ENCODE measurements around the gene SMARCC2. TPM values are rescaled to one million over a fixed set of nuclear protein-coding genes. Genes with fewer than 3 reads are reported as not detected.
A peak's percentile ranks its signal among the peaks of the same experiment; 100 is the strongest.

SMARCC2 gene
- total RNA-seq, 1 donor from 2014 or later, result 136 TPM

DNA sequence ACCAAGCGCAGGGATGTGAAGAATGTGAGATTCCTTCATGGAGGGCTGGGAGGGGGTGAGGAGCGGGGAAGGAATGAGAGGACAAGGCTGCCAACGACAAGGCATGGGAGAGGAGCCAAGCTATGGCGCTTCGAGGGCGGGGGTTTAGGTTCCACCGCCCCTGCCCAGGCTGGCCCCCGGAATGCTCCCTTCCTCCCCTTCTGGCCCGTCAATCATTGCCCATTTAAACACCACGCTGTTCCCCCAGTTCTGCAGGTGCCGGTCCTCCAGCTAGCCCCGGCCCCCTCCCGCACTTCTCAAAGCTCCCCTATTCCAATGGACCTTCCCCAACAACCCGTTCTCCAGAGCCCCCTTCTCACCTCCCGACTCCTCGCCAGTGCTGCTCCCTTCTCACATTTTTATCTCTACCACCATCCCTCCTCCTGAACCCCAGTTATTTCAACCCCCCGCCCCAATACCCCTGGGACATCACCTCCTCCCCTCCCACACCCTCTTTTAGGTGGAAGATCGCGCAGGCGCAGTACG is 32.0 kb upstream of the SMARCC2 start:
- intact Hi-C loops (cut with micrococcal nuclease), result loop anchor here (1.0 to 5.0 kb wide), 8 partner anchors 46 to 1300 kb away; partner anchors contain the start of genes COQ10A, CS, DDIT3 and MYL6
- peaks cover 28% of the 10 kb centered on the region for H3K36me3 Mint-ChIP-seq (ENCODE audit: low read depth)
- no peaks in the 10 kb centered on the region for H3K27me3 Mint-ChIP-seq
- TF ChIP-seq, protein P1, sequence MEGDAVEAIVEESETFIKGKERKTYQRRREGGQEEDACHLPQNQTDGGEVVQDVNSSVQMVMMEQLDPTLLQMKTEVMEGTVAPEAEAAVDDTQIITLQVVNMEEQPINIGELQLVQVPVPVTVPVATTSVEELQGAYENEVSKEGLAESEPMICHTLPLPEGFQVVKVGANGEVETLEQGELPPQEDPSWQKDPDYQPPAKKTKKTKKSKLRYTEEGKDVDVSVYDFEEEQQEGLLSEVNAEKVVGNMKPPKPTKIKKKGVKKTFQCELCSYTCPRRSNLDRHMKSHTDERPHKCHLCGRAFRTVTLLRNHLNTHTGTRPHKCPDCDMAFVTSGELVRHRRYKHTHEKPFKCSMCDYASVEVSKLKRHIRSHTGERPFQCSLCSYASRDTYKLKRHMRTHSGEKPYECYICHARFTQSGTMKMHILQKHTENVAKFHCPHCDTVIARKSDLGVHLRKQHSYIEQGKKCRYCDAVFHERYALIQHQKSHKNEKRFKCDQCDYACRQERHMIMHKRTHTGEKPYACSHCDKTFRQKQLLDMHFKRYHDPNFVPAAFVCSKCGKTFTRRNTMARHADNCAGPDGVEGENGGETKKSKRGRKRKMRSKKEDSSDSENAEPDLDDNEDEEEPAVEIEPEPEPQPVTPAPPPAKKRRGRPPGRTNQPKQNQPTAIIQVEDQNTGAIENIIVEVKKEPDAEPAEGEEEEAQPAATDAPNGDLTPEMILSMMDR (IDR thresholded peaks at IDR 0.05), result no peak
- peaks cover 55% of the 10 kb centered on the region for H3K4me1 Mint-ChIP-seq
- no peaks in the 10 kb centered on the region for H3K9me3 Mint-ChIP-seq
- H3K27ac Mint-ChIP-seq, result peak overlapping the region; percentile 98
- ChIA-PET POLR2A (interaction anchor here (0.7 to 4.0 kb wide), 40 partner anchors 9 to 939 kb away, joined by 3 to 111 read pairs (median 6); partner anchors contain the start of genes ANKRD52, BLOC1S1, CD63 and CNPY2), CTCF (interaction anchor here (0.6 to 4.0 kb wide), 13 partner anchors 12 to 483 kb away, joined by 3 to 52 read pairs (median 6); partner anchors contain the start of genes ANKRD52, ESYT1, GLS2 and PA2G4)
- peak; percentile 23 for ATAC-seq (ENCODE audit: low read depth)
- peak overlapping the region; percentile 99 for H3K4me3 Mint-ChIP-seq
- no peak for DNase-seq

DNA sequence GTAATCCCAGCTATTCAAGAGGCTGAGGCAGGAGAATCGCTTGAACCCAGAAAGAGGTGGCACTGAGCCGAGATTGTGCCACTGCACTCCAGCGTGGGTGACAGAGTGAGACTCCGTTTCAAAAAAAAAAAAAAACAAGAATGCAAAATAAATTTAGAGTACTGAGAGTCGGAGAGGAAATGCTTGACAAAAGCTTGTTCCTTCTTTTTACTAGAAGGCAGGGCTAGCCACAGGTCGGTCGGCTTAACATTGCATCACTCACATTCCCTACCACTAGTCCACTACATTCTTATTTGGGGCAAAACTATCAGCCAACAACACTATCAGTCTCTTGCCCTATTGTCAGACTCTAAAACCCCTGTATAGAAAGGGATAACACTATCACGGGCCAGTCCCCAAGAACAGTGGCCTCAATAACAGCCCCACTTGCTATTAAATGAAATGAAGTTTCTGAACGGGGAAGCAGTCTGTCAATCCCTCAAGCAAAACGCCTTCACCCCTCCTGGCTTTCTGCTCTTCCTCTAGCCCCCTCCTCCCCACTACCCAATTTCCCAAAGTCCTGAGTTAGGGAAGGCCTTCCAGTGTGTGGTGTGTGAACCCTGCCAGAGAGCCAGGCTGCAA is 31.4 kb upstream of the SMARCC2 start:
- Mint-ChIP-seq H3K4me1 (peaks cover 57% of the 10 kb centered on the region), H3K27me3 (no peaks in the 10 kb centered on the region)

DNA sequence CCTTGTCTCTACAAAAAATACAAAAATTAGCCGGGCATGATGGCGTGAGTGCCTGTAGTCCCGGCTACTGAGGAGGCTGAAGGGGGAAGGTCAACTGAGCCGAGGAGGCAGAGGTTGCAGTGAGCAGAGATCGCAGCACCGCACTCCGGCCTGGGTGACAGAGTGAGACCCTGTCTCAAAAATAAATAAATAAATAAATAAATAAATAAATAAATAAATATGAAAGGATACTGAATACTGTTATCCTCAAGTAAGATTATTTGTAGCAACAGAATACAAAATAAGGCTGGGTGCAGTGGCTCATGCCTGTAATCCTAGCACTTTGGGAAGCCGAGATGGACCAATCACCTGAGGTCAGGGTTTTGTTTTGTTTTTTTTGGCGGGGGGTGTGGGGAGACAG is 30.6 kb upstream of the SMARCC2 start:
- H3K27ac Mint-ChIP-seq, result no peak overlapping the region
- TF ChIP-seq, protein P1 (IDR thresholded peaks at IDR 0.05), result no peak
- DNase-seq (no peak), ATAC-seq (ENCODE audit: low read depth) (no peak)
- peaks cover 38% of the 10 kb centered on the region for H3K36me3 Mint-ChIP-seq (ENCODE audit: low read depth)
- intact Hi-C loops (cut with micrococcal nuclease), result loop anchor here (2.0 to 5.0 kb wide), 4 partner anchors 47 to 1301 kb away; partner anchors contain the start of genes COQ10A, DDIT3, PYM1 and RAB5B
- H3K4me1 Mint-ChIP-seq, result peaks cover 51% of the 10 kb centered on the region
- ChIA-PET CTCF (interaction anchor here (3.9 to 4.0 kb wide), 3 partner anchors 14 to 100 kb away, joined by 34 to 52 read pairs (median 40); partner anchors contain the start of genes SMARCC2 and ZC3H10), POLR2A (interaction anchor here (0.7 to 4.0 kb wide), 9 partner anchors 14 to 230 kb away, joined by 6 to 111 read pairs (median 25); partner anchors contain the start of genes ANKRD52, COQ10A, ESYT1 and MYL6)
- H3K27me3 Mint-ChIP-seq, result no peaks in the 10 kb centered on the region
- no peaks in the 10 kb centered on the region for H3K9me3 Mint-ChIP-seq
- peak overlapping the region; percentile 52 for H3K4me3 Mint-ChIP-seq

More for the DNA sequence above, 31.4 kb upstream of the SMARCC2 start:
- H3K36me3 Mint-ChIP-seq (ENCODE audit: low read depth), result peaks cover 30% of the 10 kb centered on the region
- POLR2A ChIA-PET, result interaction anchor here (0.7 to 4.0 kb wide), 25 partner anchors 9 to 938 kb away, joined by 3 to 111 read pairs (median 8); partner anchors contain the start of genes ANKRD52, BLOC1S1, CNPY2 and COQ10A
- H3K27ac Mint-ChIP-seq, result peak overlapping the region; percentile 98
- intact Hi-C loops (cut with micrococcal nuclease), result loop anchor here (1.0 to 5.0 kb wide), 8 partner anchors 46 to 1300 kb away; partner anchors contain the start of genes COQ10A, CS, DDIT3 and MYL6
- DNase-seq (peak; percentile 21), ATAC-seq (ENCODE audit: low read depth) (peak; percentile 13)
- CTCF ChIA-PET, result interaction anchor here (0.9 to 4.0 kb wide), 7 partner anchors 15 to 416 kb away, joined by 3 to 52 read pairs (median 8); partner anchors contain the start of genes ANKRD52, SMARCC2 and ZC3H10
- no peaks in the 10 kb centered on the region for H3K9me3 Mint-ChIP-seq
- H3K4me3 Mint-ChIP-seq, result peak overlapping the region; percentile 99
- TF ChIP-seq, protein P1 (IDR thresholded peaks at IDR 0.05), result no peak

DNA sequence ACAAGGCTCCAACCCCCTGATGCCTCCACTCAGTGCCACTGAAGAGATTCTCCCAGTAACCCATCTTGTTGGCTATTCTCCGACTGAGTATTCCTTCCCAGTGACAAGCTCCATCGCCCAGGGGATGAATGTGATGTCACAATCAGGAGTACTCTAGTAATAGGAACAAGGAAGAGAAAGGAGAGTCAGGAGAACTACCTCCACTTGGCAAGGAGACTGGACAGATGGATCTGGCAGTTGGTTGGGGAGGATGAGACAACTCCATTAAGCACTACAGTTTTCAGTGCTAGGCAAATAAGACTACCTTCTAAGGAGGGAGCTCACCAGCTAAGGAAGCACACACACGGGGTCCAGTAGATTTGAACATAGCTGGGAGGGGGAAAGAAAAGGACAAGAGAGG is 27.2 kb upstream of the SMARCC2 start:
- ChIA-PET POLR2A (interaction anchor here (0.6 to 1.4 kb wide), 2 partner anchors 57 to 505 kb away, joined by 3 to 4 read pairs; no protein-coding TSS in a partner anchor), CTCF (interaction anchor here (1.1 kb wide), 1 partner anchor 27 kb away, joined by 3 read pairs; the partner anchor contains the start of gene SMARCC2)
- Mint-ChIP-seq H3K27me3 (no peaks in the 10 kb centered on the region), H3K27ac (peak overlapping the region; percentile 41), H3K4me3 (no peak overlapping the region), H3K36me3 (ENCODE audit: low read depth) (peaks cover 63% of the 10 kb centered on the region), H3K4me1 (peaks cover 23% of the 10 kb centered on the region), H3K9me3 (no peaks in the 10 kb centered on the region)
- ATAC-seq (ENCODE audit: low read depth), result no peak
- no peak for DNase-seq
- TF ChIP-seq, protein P1 (IDR thresholded peaks at IDR 0.05), result no peak
- intact Hi-C loops (cut with micrococcal nuclease), result no loop called here
